GM12864 (cell line): Measurements from ENCODE around the gene ZNF41.
"Not testable (repeated sequence)": the region's sequence is repeated elsewhere in the genome, so short reads cannot be mapped to it uniquely, and the experiment has no call there.

Experiments used
- DNase-seq: peaks from one replicate; pipeline ENCODE4 v3.0.0-alpha.2; 2011; ENCODE audit warnings: low read depth
- H3K4me3 ChIP-seq: 2 replicates; pipeline ENCODE4 v1.5.1; 2011; ENCODE audit warnings: mild to moderate bottlenecking, low read depth, low read length, control low read depth
- TF ChIP-seq, protein P1 (sequence below): IDR thresholded peaks from 2 replicates; pipeline ENCODE4 v1.5.1; 2011; ENCODE audit warnings: low read depth, mild to moderate bottlenecking, moderate library complexity, low read length, control low read depth, inconsistent platforms; ENCODE audit errors: missing control alignments

ZNF41 gene

DNA sequence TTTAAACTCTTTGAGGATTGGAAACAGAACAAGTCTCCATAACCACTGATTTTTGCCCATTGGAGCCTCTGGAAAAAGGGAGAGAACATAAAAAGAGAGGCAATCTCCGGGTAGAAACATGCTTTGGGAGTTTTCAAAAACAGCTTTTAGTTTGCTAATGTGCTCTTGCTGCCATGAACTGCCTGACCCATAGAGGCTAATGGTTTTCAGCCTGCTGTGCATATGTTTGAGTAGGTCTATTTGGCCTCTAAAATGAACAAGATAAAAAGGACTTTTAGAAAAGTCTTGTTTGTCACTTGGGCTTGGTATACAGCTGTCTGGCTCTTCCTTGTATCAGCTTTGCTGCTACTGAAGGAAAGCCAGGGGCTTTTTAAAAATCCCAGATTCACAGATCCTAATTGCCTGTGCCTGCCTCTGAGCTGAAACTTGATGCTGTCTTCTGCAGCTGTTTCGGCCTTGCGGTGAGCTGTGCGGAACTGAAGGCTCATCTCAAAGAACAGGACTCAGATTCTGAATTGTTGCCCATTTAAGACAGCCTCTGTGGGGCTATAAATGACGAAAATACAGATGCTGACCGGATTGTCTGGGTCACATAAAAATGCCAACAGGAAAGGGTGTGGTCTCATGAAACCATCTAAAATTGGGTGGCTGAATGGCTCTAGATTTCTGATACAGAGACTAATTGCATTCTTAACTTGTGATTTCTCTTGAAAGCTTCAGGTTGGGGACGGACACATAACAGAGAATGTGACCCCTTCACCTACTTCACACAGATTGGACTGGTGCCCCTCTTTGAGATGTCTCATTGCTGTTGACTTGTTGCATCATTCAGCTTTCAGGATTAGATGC is 18.4 kb upstream of the ZNF41 start:
- TF ChIP-seq, protein P1, sequence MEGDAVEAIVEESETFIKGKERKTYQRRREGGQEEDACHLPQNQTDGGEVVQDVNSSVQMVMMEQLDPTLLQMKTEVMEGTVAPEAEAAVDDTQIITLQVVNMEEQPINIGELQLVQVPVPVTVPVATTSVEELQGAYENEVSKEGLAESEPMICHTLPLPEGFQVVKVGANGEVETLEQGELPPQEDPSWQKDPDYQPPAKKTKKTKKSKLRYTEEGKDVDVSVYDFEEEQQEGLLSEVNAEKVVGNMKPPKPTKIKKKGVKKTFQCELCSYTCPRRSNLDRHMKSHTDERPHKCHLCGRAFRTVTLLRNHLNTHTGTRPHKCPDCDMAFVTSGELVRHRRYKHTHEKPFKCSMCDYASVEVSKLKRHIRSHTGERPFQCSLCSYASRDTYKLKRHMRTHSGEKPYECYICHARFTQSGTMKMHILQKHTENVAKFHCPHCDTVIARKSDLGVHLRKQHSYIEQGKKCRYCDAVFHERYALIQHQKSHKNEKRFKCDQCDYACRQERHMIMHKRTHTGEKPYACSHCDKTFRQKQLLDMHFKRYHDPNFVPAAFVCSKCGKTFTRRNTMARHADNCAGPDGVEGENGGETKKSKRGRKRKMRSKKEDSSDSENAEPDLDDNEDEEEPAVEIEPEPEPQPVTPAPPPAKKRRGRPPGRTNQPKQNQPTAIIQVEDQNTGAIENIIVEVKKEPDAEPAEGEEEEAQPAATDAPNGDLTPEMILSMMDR = no peak
- H3K4me3 ChIP-seq = no peak overlapping the region
- DNase-seq = no peak

DNA sequence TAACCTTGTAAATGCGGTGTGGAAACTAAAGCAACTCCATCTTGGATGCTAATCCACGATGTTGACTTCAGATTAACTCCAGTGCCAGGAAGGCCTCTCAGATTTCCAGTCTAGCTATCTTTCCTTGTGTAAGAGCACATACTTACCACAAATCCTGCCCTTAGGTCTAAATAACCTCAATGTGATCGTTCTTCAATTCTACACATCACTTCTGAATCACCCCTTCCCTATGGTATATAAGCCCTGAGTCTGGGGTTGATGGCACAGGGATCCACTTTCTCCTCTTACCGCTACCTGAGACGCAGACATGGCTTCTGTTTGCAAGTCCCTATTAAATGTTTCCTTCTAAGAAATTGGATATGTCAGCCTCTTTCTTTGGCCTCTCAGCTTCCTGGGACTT is 17.5 kb upstream of the ZNF41 start:
- TF ChIP-seq, protein P1 = no peak
- DNase-seq = no peak
- no peak overlapping the region for H3K4me3 ChIP-seq

DNA sequence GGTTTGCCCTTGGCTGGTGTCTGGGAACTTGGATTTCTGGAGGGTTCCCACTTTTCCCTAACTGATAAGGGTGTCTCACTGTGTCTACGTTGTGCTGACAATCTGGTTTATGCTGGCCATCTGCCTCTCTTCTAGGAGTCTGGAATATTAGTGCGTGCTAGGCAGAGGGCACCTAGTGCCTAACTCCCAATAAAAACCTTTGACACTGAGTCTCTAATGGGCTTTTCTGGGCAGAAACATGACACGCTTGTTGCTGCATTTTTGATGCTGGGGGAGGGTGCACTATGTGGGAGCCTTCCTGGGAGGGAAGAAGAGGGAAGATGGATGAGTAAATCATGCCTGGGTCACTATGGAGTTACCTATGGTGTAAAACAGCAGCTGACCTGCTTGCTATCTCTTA is 16.3 kb upstream of the ZNF41 start:
- H3K4me3 ChIP-seq = no peak overlapping the region
- TF ChIP-seq, protein P1 = no peak
- no peak for DNase-seq

DNA sequence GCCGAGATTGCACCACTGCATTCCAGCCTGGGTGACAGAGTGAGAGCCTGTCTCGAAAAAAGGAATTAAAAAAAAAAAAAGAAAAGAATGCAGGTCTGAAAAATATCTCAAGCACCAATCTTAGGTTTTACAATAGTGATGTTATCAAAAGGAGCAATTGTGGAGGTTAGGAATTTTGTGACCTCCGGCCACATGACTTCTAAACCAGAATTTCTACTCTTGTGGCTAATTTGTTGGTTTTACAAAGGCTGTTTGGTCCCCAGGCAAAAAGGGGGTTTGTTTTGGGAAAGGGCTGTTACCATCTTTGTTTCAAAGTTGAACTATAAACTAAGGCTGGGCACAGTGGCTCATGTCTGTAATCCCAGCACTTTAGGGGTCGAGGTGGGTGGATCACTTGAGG is 15.4 kb upstream of the ZNF41 start:
- H3K4me3 ChIP-seq = no peak overlapping the region
- DNase-seq = no peak
- TF ChIP-seq, protein P1 = no peak

DNA sequence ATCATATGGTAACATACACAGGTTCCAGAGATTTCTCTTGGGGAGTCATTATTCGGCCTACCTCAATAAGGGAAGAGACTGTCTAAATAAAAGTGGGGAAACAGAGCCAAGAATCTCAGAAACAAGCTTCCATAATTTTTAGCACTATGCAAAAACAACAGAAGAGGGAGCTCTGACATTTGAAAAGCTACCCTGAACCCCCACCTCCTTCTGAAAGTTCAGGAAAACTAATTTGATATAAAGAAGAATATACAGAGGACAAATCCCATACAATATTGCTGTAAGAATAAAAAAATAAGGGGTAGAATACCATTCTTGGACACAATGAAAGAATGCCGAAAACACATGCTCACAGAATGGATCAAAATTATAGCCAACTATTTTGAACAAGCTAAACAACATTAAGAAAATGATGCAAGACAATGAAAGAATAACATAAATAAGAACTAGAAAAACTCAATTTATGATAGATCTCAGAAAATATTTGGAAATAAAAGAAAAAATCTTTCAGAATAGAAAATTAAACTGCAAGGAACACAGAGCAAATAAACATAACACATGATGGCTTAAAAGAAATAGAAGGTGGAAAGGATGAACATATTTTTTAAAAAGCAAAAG is 14.4 kb upstream of the ZNF41 start:
- TF ChIP-seq, protein P1 = peak; percentile 8
- no peak for DNase-seq
- H3K4me3 ChIP-seq = no peak overlapping the region

DNA sequence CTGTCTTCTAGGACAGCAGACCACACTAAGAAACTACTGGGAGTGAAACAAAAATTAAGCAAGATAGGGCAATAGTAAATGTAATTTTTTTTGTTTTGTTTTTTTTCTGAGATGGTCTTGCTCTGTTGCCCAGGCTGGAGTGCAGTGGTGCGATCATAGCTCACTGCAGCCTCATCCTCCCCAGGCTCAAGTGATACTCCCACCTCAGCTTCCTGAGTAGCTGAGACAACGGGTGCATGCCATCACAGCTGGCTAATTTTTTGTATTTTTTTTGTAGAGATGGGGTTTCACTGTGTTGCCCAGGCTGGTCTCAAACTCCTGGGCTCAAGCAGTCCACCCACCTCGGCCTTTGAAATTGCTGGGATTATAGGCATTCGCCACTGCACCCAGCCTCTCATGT is 9.1 kb upstream of the ZNF41 start:
- DNase-seq, H3K4me3 ChIP-seq: not testable (repeated sequence)

DNA sequence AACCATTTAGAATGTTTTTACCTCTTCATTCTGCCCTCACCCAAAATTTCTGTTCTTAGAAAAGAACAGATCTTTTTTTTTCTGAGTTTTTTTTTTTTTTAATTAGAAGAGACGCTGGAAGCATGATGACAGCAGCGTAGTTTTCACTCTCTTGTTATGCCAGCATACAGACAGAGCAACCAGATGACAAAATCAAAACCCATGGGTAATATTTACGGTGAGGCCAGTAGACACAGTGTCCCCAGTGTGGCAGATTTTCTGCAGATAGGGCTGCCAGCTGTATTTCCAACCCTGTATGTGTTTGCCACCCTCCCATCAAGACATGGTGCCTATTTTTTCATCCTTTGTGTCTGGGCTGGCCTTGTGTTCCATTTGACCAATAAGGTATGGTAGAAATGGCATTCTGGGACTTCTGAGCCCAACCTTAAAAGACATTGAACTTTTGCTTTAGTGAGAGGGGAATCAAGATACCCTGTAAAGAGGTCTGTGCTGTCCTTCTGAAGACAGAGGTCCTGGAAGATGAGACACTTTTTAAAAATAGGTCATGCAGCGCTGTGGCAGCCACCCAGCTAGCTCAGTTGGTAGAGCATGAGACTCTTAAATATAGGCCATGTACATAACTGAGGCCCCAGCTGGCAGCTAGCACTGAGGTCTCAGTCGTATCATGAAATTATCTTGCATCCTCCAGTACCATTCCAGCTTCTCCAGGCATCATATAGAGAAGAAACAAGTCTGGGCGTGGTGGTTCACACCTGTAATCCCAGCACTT is 6.7 kb upstream of the ZNF41 start:
- TF ChIP-seq, protein P1 = no peak
- DNase-seq = no peak
- H3K4me3 ChIP-seq = no peak overlapping the region
